Measurements from ENCODE around the gene DMRT3. TPM values are rescaled to one million over a fixed set of nuclear protein-coding genes. Genes with fewer than 3 reads are reported as not detected.

DMRT3 gene

DNA sequence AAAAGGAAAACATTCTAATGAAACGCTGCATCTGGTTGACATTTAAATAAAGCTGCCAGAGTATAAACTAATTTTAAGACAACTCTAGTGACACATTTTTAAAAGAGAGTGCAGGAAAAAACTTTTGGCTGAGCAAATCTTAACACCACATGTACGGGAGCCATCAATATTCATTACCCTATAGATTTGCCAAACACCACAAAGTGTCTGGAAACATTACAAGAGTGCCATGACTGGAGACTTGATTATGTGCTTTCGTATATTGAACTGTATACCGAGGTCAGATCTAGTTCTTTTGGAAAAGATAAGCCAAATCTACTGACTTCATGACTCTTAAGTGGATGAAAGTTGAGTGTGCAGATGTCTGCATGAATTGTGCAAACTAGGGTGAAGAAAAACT lies 63.1 kb downstream of the DMRT3 start:
- Histone ChIP-seq H3K36me3 (ENCODE audit: insufficient read depth, low read length) (no peaks in the 10 kb centered on the region), H3K27me3 (ENCODE audit: control insufficient read depth, insufficient read depth, low read length) (peaks cover 56% of the 10 kb centered on the region)

More for the DNA sequence above, 63.1 kb downstream of the DMRT3 start:
- H3K4me2 ChIP-seq (ENCODE audit: low read length) = no peak overlapping the region
- no peak overlapping the region for H3K9ac ChIP-seq (ENCODE audit: low read depth, low read length)
- H3K4me1 ChIP-seq (ENCODE audit: control insufficient read depth, insufficient read depth, low read length) = no peaks in the 10 kb centered on the region
- no peak overlapping the region for H3K4me3 ChIP-seq (ENCODE audit: low read length)
- H3K9me3 ChIP-seq (replicated peaks; ENCODE audit: low read length) = no peaks in the 10 kb centered on the region

Small RNAs within 50 kb of the gene (small RNA-seq; reads per million reads assigned to genes)
- not detected for gene RNU6-1073P

Data from skeletal muscle satellite cell (primary cell).